Mesothelial cell of epicardium (in vitro differentiated cells): Measurements from ENCODE around the gene B3GAT1. TPM values are rescaled to one million over a fixed set of nuclear protein-coding genes. Genes with fewer than 3 reads are reported as not detected.

ENCODE experiments used
- DNase-seq, 2 experiments: peaks; one replicate each; pipeline ENCODE4 v3.0.0; 2021; ENCODE audit warnings: low spot score in 2 of 2; ENCODE audit not compliant: unreplicated experiment in 2 of 2
- H3K27ac Mint-ChIP-seq: 2 replicates; pipeline ENCODE4 v1.8.0; 2021; ENCODE audit warnings: mixed read lengths
- H3K27me3 Mint-ChIP-seq: 2 replicates; pipeline ENCODE4 v1.8.0; 2021; ENCODE audit warnings: low read depth, mixed read lengths
- H3K36me3 Mint-ChIP-seq: 2 replicates; pipeline ENCODE4 v1.8.0; 2021; ENCODE audit warnings: mixed read lengths
- H3K4me1 Mint-ChIP-seq: 2 replicates; pipeline ENCODE4 v1.8.0; 2021; ENCODE audit warnings: mixed read lengths
- H3K4me3 Mint-ChIP-seq: 2 replicates; pipeline ENCODE4 v1.8.0; 2021; ENCODE audit warnings: mild to moderate bottlenecking, moderate library complexity, mixed read lengths
- H3K9me3 Mint-ChIP-seq: 2 replicates; pipeline ENCODE4 v1.8.0; 2021; ENCODE audit warnings: mixed read lengths
- CTCF ChIP-seq: fragments of 200-600 bp; sonication (generic); IDR thresholded peaks from one replicate; pipeline ENCODE4 v1.5.0; 2021; ENCODE audit warnings: antibody characterized with exemption; ENCODE audit not compliant: unreplicated experiment
- total RNA-seq: library from RNA; stranded (reverse); gene quantifications from 3 replicates; pipeline ENCODE4 v1.2.1, GENCODE V29; 2021

B3GAT1 gene
- total RNA-seq, 1 donor from 2014 or later = 1.5 TPM

GRCh38 chr11:134352111-134352510, 59.9 kb downstream of the B3GAT1 start:
- H3K4me3 Mint-ChIP-seq = no peak overlapping the region
- H3K36me3 Mint-ChIP-seq = peaks cover 7% of the 10 kb centered on the region
- H3K27ac Mint-ChIP-seq = no peak overlapping the region
- H3K4me1 Mint-ChIP-seq = peaks cover 9% of the 10 kb centered on the region
- peaks cover 14% of the 10 kb centered on the region for H3K9me3 Mint-ChIP-seq
- no peak for TF ChIP-seq CTCF
- peaks cover 1% of the 10 kb centered on the region for H3K27me3 Mint-ChIP-seq
- no peak for DNase-seq

GRCh38 chr11:134350381-134350780, 61.7 kb downstream of the B3GAT1 start:
- no peak for DNase-seq
- Mint-ChIP-seq H3K27ac (no peak overlapping the region), H3K4me1 (peaks cover 6% of the 10 kb centered on the region), H3K4me3 (no peak overlapping the region), H3K36me3 (peaks cover 7% of the 10 kb centered on the region), H3K27me3 (peaks cover 1% of the 10 kb centered on the region), H3K9me3 (peaks cover 14% of the 10 kb centered on the region)
- no peak for TF ChIP-seq CTCF

GRCh38 chr11:134349802-134350355, 62.2 kb downstream of the B3GAT1 start:
- H3K9me3 Mint-ChIP-seq = peaks cover 11% of the 10 kb centered on the region
- H3K36me3 Mint-ChIP-seq = peaks cover 7% of the 10 kb centered on the region
- no peak overlapping the region for H3K27ac Mint-ChIP-seq
- TF ChIP-seq CTCF = no peak
- peaks cover 1% of the 10 kb centered on the region for H3K27me3 Mint-ChIP-seq
- H3K4me3 Mint-ChIP-seq = no peak overlapping the region
- DNase-seq = no peak
- H3K4me1 Mint-ChIP-seq = peaks cover 1% of the 10 kb centered on the region

- no peak for DNase-seq
- H3K9me3 Mint-ChIP-seq = peaks cover 9% of the 10 kb centered on the region
Observed at GRCh38 chr11:134349109-134349801, 62.8 kb downstream of the B3GAT1 start.

GRCh38 chr11:134347441-134347840, 64.6 kb downstream of the B3GAT1 start:
- DNase-seq = peak in 1 of 2 experiments; percentile 21
- Mint-ChIP-seq H3K27ac (no peak overlapping the region), H3K9me3 (no peaks in the 10 kb centered on the region), H3K36me3 (no peaks in the 10 kb centered on the region), H3K4me3 (no peak overlapping the region), H3K27me3 (peaks cover 1% of the 10 kb centered on the region), H3K4me1 (no peaks in the 10 kb centered on the region)
- no peak for TF ChIP-seq CTCF

More at GRCh38 chr11:134349109-134349801, 62.8 kb downstream of the B3GAT1 start:
- Mint-ChIP-seq H3K4me1 (no peaks in the 10 kb centered on the region), H3K36me3 (peaks cover 7% of the 10 kb centered on the region), H3K4me3 (no peak overlapping the region), H3K27me3 (peaks cover 1% of the 10 kb centered on the region), H3K27ac (no peak overlapping the region)
- TF ChIP-seq CTCF = no peak
